Stromal cell of bone marrow (primary cell): ENCODE data around the gene BFAR.
"Not testable (repeated sequence)": the region's sequence is repeated elsewhere in the genome, so short reads cannot be mapped to it uniquely, and the experiment has no call there.

Experiments
- DNase-seq: peaks from one replicate; pipeline ENCODE4 v3.0.0-alpha.2; 2012; ENCODE audit warnings: low read depth

BFAR gene

DNA sequence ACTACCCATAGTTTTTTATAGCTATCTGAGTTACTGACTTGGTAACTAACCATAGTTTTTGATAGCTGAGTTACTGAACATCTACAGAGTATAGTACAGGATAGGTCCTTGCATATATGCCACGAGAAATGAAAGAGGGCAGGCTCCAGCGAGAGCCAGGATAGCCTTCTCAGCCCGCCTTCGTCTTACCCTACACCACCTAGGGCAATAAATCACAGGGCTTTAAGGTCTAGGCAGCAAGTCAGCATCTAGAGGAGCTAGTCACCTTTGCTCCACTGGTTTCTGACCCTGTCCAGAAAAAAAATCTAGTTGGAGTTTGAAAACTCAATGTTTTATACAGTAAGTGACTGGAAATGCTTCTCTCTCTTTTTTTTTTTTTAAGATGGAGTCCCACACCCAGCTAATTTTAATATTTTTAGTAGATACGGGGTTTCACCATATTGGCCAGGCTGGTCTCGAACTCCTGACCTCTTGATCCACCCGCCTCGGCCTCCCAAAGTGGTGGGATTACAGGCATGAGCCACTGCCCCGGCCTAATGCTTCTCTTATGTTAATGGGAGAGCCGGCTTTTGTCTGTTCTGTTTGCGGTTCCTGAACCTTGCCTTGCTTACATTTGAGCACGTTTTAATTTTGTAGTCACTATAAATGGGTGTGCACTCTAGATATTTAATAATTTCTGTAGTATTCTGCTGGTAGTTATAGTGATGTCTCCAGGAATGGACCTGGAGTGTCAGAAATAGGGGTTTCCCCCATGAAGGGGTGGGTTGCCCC lies 2.8 kb downstream of the BFAR start:
- DNase-seq, result no peak

DNA sequence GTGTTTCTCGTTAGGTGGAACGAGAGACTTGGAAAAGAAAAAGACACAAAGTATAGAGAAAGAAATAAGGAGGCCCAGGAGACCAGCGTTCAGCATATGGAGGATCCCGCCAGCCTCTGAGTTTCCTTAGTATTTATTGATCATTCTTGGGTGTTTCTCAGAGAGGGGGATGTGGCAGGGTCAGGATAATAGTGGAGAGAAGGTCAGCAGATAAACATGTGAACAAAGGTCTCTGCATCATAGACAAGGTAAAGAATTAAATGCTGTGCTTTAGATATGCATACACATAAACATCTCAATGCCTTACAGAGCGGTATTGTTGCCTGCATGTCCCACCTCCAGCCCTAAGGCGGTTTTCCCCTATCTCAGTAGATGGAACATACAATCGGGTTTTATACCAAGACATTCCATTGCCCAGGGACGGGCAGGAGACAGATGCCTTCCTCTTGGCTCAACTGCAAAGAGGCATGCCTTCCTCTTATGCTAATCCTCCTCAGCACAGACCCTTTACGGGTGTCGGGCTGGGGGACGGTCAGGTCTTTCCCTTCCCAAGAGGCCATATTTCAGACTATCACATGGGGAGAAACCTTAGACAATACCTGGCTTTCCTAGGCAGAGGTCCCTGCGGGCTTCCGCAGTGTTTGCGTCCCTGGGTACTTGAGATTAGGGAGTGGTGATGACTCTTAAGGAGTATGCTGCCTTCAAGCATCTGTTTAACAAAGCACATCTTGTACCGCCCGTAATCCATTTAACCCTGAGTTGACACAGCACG lies 3.6 kb downstream of the BFAR start:
- not testable (repeated sequence) for DNase-seq

DNA sequence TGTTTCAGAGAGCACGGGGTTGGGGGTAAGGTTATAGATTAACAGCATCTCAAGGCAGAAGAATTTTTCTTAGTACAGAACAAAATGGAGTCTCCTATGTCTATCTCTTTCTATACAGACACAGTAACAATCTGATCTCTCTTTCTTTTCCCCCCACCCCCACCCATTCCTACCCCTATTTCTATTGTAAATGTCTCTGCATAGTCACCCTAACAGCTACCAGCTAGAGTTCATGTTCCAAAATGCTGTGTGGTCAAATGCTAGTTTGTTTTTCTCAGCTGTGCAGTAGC lies 4.1 kb downstream of the BFAR start:
- not testable (repeated sequence) for DNase-seq

DNA sequence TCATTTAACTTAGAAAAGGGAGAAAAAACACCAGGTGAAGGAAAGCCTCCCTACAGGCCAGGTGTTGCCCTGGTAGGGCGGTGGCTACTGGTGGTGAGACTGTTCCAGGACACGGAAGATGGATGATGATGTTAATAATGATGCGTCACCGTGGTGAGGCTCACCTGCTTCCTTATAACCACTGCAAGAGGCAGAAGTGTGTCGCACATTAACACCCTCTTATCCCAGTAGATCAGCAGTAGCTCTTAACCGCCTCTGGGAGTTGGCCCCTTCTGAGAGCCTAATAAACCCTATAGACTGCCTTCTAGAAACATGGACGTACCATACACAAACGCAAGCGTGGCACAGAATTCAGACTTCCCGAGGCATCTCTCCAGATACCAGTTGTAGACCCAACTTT lies 7.8 kb downstream of the BFAR start:
- DNase-seq, result no peak

DNA sequence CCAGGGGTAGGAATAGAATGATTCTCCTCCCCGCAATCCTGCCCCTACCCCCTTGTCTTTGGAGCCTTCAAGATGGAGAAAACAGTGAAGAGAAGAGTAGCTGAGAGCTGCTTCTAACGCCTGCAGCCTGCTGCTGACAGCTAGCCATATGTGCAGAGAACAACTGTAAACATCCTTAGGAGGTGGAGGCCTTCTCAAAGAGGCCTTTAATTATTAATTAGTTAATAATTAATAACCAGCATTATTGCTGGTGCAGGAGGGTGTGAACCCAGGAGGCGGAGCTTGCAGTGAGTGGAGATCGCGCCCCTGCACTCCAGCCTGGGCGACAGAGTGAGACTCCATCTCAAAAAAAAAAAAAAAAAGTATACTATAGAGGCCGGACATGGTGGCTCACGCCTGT lies 8.5 kb downstream of the BFAR start:
- no peak for DNase-seq

DNA sequence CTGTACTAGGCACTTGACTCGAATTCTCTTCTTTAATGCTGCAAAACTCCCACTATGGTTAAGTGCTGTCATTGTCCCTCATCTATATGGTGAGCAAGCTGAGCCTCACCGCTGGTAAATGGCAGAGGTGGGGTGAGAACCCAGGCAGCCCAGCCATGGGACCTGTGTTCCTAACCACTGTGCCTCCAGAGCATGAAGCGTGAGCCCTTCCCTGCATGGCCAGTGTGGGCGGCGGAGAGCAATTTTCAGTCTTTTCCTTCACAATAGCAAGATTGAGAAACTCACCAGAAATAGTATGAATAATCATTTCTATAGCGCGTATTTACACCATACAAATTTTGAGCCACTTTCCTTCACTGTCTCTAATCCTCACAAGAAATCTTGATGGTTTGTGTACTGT lies 9.2 kb downstream of the BFAR start:
- no peak for DNase-seq

DNA sequence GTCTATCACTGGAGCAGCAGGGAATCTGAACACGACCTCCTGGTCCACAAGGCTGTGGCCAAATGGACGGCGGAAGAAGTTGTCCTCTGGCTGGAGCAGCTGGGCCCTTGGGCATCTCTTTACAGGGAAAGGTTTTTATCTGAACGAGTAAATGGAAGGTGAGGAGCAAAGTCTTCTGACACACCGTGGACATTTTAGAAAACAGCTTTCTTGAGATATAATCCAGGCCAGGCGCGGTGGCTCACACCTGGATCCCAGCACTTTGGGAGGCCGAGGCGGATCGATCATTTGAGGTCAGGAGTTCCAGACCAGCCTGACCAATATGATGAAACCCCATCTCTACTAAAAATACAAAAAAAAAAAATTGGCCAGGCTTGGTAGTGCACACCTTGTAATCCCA lies 17.1 kb downstream of the BFAR start:
- DNase-seq, result no peak

DNA sequence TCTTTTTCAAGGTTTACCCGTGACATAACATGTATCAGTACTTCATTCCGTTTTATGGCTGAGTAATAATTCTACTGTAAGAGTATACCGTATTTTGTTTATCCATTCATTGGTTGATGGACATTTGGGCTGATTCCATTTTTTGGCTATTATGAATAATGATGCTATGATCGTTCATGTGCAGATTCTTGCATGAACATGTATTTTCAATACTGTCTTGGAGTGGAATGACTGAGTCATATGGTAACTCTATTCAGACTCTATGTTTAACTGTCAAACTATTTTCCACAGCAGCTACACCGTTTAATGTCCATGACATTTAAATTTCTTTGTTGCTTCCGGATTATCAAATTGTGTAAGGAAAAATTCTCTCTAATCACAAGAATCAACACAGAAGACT lies 17.9 kb downstream of the BFAR start:
- DNase-seq, result no peak

DNA sequence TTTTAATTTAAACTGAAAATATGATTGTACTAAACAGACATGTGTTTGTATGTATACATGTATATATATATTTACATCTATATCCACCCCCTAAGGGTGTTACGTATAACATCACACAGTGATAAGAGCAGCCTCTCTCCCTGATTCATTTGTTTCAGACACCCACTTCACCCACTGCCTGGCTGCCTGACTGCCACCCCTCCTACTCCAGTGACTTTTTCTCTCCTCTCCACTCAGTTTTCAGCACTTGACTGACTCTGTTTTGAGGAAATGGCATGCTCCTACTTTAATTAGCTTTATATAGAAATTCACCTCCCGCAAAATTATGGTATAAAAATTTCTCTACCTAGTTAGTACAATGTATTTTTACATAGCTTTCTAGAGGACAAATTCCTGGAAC lies 20.0 kb downstream of the BFAR start:
- DNase-seq, result no peak

DNA sequence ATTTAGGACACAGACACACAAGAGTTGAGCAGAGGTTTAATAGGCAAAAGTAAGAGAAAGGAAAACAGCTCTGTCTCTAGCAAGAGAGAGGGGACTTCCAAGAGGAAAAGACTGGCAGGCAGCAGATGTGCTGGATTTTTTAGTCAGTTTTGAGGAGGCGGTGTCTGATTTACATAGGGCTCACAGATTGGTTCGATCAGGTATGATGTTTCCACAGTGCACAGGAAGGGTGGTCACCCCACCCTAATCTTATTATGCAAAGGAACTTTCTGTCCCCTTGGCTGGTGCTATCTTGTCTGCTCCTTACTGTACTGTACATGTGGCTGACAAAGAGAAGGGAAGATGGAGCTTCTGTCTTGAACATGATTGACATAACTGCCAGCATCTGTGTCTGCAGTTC lies 25.3 kb downstream of the BFAR start:
- DNase-seq, result no peak

DNA sequence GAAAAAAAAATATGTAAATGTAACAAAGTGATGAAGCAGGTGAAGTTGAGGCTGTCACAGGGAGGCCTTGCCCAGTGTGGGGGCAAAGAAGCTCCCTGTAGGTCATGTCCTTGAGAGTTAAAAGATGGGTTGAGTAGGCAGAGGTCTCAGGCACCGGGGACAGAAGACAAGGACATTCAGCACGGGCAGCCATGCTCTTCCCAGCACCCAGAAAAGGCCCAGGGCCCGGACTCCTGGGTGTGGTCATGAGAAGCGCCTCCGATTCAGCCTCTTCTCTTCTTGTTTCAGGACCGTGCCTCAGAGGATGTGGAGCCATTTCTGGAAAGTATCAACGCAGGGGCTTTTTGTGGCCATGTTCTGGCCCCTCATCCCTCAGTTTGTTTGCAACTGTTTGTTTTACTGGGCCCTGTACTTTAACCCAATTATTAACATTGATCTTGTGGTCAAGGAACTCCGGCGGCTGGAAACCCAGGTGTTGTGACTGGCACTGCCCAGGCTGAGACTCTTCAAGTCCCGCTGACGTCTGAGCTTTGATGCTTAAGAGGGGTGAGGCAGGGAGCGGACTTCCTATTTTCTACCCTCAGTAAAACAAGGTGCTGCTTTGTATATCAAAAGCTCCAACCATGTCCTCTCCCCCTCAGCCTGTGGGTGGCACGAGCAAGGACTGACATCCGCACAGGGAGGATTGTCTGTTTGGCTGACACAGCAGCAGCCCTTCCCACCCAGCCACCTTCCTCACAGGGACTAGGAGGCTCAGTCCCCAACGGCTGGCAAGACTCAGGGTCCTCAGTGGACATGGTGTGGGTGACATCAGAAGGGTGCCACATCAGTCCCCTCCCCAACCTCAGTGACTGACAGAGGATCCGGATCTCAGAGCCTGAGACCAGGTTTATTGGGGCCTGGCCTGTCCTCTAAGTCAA lies 34.9 kb downstream of the BFAR start:
- no peak for DNase-seq

DNA sequence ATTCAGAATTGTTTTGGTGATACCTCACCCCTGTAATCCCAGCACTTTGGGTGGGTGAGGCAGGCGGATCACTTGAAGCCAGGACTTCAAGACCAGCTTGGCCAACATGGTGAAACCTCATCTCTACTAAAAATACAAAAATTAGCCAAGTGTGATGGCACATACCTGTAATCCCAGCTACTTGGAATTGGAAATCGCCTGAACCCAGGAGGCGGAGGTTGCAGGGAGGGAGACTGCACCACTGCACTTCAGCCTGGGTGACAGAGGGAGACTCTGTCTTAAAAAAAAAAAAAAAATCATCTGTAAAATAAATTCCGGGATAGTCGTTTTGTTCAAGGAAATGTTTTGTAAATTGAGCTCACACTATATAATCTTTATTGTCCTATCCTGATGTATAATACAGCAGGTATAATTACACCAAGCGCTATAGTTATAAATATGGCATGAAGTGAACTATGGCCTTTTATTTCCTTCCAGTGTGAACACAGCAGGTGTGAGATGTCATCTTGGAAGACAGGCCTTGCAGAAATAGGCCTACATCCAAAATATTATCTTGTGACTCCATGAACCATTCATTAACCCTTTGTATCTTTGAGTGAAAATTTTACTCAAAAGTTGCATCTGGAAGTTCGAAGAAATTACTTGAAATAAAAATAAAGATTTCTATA lies 35.9 kb downstream of the BFAR start:
- no peak for DNase-seq

DNA sequence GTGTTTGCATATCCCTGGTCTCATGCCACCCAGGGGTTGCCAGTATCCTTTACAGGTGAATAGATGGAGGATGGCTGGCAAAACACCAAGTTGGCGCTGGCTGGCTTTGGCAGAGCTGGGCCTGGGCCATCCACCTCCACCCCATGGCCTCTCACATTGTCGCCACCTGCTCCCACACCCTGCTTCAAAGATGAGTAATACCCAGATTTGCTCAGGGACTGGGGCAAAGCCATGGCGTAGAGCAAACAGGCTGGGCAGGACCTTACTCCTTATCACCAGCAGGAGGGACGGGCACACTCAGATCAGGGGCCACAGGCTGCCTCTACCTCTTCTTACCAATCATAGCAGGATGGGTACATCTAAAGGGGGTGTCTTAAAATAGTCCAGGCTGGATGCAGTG lies 37.0 kb downstream of the BFAR start:
- DNase-seq, result no peak

DNA sequence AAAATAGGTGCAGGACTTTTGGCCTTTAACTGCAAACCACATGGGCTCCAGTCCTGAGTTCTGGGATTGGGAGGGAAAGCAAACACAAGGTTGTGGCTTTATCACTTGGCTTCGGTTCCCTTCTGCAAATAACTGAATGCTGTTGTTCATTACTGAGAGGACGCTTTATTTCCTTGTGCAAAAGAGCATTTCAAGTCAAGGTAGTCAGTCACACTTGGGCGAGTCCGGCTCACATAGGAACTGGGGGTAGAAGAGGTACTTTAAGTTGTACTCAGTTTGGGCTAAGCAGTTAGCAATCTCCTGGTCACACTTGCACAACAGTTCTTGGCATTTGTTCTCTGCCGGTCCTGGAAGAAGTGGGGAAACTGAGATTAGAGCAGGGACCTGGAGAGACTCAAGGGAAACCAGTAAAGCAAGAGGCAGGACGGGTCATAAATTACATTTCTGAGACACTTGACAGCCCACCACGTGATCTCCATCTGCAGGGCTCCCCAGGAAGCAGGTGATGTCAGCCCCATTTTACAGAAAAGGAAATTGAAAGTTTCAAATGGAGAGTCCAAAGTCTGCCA lies 39.7 kb downstream of the BFAR start:
- DNase-seq, result no peak

DNA sequence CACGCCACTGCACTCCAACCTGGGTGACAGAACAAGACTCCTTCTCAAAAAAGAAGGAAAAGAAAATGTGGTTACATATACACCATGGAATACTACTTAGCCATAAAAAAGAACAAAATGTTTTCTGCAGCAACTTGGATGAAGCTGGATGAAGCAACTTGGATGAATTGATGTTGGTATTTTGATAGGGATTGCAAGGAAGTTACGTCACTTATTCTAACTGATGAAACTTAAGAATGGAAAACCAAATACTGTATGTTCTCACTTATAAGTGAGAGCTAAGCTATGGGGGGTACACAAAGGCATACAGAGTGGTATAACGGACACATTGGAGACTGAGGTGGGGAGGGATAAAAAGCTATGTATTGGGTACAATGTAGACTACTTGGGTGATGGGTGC lies 43.9 kb downstream of the BFAR start:
- no peak for DNase-seq

DNA sequence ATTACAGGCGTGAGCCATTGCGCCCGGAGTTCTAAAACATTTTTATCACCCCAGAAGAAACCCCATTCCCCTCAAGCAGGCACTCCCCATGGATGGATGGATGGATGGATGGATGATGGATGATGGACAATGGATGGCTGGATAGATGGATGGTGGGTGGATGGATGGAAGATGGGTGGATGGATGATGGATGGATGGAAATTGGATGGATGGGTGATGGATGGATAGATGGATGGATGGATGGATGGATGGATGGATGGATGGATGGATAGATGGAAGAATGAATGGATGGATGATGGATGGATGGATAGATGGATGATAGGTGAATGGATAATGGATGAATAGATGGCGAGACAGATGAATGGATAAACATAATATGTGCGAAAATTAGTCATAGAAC lies 44.9 kb downstream of the BFAR start:
- DNase-seq, result no peak

DNA sequence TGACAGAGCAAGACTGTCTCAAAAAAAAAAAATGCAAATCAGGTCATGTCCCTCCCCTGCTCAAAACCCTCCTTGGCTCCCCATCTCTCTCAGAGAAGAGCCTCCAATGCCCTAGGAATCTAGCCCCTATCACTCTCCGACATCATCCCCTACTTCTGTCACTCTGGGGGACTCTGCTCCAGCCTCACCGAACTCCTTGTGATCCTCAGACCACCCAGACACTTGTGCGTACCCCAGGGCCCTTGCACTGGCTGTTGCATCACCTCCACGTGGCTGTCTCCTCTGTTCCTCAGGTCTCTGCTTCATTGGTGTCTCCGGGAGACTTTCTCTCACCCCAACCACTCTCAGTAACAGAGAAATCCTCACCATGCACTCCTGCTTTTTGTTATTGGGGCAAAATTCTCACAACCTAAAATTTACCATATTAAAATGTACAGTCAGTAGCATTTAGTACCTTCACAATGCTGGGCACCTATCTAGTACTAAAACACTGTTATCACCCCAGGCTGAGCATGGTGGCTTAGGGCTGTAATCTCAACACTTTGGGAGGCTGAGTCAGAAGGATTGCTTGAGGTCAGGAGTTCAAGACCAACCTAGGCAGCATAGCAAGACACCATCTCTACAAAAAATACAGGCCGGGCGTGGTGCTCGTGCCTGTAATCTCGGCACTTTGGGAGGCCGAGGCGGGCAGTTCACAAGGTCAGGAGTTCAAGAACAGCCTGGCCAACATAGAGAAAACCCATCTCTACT lies 46.2 kb downstream of the BFAR start:
- DNase-seq, result no peak

DNA sequence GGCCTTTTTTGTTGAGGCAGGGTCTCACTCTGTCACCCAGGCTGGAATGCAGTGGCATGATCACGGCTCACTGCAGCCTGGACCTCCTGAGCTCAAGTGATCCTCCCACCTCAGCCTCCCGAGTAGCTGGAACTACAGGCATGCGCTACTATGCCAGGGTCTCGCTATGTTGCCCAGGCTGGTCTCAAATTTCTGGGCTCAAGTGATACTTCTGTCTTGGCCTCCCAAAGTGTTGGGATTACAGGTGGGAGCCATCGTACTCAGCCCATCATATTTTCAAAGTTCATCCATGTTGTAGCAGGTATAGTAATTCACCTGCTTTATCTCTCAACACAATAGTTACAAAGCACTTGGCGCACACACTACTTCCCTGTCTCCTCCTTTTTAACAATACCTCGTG lies 47.6 kb downstream of the BFAR start:
- DNase-seq, result not testable (repeated sequence)

DNA sequence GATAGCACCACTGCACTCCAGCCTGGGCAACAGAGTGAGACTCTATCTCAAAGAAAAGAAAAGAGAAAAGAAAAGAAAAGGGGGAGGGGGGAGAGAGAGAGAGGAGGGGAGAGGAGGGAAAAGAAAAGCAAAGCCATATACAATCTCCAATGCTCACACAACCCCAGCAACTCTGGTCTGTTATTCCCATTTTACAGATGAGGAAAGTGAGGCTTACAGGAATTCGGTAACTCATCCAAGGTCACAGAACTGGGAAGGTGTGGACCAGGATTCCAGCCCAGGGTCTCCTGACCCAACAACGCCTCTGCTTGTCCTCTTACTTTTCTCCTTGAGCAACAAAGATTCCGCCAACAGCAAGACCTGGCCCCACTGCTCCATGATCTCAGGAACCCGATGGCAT lies 48.4 kb downstream of the BFAR start:
- no peak for DNase-seq

DNA sequence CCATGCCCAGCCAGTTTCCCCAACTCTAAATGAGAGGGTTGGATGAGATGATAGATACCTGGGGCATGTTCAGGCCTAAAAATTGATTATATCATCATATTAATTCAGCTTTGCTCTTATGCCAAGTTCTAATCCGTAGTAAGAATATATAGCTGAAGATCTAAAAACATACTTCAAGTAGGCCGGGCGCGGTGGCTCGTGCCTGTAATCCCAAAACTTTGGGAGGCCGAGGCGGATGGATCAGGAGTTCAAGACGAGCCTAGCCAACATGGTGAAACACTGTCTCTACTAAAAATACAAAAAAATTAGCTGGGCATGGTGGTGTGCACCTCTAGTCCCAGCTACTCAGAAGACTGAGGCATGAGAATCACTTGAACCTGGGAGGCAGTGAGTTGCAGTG lies 49.4 kb downstream of the BFAR start:
- no peak for DNase-seq
